ENCODE data around the gene KRT82.

DNA sequence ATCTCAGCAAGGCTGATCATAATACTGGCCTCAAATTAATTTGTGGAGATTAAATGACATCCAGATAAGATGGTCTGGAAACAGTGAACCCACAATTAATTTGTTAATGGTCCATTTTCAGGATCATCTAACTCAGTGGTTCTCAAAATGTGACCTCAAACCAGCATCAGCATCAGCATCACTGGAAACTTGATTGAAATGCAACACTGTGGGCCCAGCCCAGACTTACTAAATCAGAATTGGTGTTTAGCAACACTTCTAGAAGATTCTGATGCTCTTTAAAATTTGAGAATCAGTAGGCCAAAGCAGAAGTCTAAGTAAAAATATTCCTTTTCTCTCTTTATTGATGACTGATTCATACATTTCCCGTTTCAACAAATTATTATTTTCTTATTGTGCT, 10.7 kb upstream of the KRT82 start:
- TF ChIP-seq, protein P1, sequence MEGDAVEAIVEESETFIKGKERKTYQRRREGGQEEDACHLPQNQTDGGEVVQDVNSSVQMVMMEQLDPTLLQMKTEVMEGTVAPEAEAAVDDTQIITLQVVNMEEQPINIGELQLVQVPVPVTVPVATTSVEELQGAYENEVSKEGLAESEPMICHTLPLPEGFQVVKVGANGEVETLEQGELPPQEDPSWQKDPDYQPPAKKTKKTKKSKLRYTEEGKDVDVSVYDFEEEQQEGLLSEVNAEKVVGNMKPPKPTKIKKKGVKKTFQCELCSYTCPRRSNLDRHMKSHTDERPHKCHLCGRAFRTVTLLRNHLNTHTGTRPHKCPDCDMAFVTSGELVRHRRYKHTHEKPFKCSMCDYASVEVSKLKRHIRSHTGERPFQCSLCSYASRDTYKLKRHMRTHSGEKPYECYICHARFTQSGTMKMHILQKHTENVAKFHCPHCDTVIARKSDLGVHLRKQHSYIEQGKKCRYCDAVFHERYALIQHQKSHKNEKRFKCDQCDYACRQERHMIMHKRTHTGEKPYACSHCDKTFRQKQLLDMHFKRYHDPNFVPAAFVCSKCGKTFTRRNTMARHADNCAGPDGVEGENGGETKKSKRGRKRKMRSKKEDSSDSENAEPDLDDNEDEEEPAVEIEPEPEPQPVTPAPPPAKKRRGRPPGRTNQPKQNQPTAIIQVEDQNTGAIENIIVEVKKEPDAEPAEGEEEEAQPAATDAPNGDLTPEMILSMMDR (IDR thresholded peaks at IDR 0.05): no peak
- no peak for TF ChIP-seq POLR2AphosphoS5 (IDR thresholded peaks at IDR 0.05; ENCODE audit: insufficient read depth in 1 of 2, low read depth in 1 of 2)
- TF ChIP-seq POLR2A (IDR thresholded peaks at IDR 0.05): no peak

All from vagina (tissue), 2 donors.